PC-3 (cell line): ENCODE measurements around the gene SERHL2.

ENCODE experiments used
- CTCF ChIP-seq: fragments of 300-600 bp; sonication (generic); conservative IDR thresholded peaks from 2 replicates; pipeline ENCODE4 v1.5.1; 2017; ENCODE audit warnings: antibody characterized with exemption, low read depth, mild to moderate bottlenecking, low read length
- EZH2 ChIP-seq: fragments of 300-600 bp; sonication (generic); IDR thresholded peaks from one replicate; pipeline ENCODE4 v1.6.1; 2017; ENCODE audit warnings: antibody characterized with exemption, mild to moderate bottlenecking, low read length; ENCODE audit not compliant: unreplicated experiment

- TF ChIP-seq CTCF (no peak; the same call in 1 of the 2 replicates), EZH2 (no peak)
These were observed 60.7 kb downstream of the SERHL2 start, which contains the start of gene POLDIP3 for GRCh38 chr22:42614312-42615091.
